HepG2 (cell line): ENCODE data around the gene TFG. TPM values are rescaled to one million over a fixed set of nuclear protein-coding genes. Genes with fewer than 3 reads are reported as not detected.
A peak's percentile ranks its signal among the peaks of the same experiment; 100 is the strongest.

ENCODE experiments used
- ATAC-seq: fragments of 200-7000 bp; cut with Tn5 transposase; 3 replicates; pipeline ENCODE4 v1.9.1; 2020; ENCODE audit warnings: mild to moderate bottlenecking, moderate library complexity
- BruUV-seq: library from RNA; stranded (reverse); fragments of 400-500 nt; replicated peaks from 2 replicates; lab custom pipeline; 2021; lab: Mats Ljungman, UMichigan
- CTCF ChIA-PET: fragments of 300-600 bp; formaldehyde crosslinking; extraction: SDS; loops from one replicate; lab custom pipeline; 2021; ENCODE audit warnings: low total read pairs, inconsistent platforms, low intra/inter-chr PET ratio; lab: Yijun Ruan, JAX
- POLR2A ChIA-PET: fragments of 350-600 bp; sonication (Branson Sonifier 250); formaldehyde crosslinking; loops from one replicate; lab custom pipeline; 2020; ENCODE audit warnings: antibody characterized with exemption, inconsistent platforms; lab: Yijun Ruan, JAX
- DNase-seq: peaks from one replicate; pipeline ENCODE4 v3.0.0-alpha.2; 2015; ENCODE audit warnings: low spot score
- FAIRE-seq: peaks from 3 replicates; lab custom pipeline; 2011; peaks lifted over from hg19 to GRCh38; lab: Jason Lieb, UNC
- H2AFZ ChIP-seq: one replicate; pipeline ENCODE4 v1.6.1; 2011; ENCODE audit warnings: low read length, inconsistent platforms
- H3K27ac ChIP-seq: fragments of 300-600 bp; 3 replicates; pipeline ENCODE4 v1.8.0; 2011; ENCODE audit warnings: mixed run types, mild to moderate bottlenecking, mixed read lengths, low read length, inconsistent platforms; ENCODE audit not compliant: insufficient read depth; ENCODE audit errors: extremely low read length
- H3K27me3 ChIP-seq, 2 experiments: fragments of 200-600 bp in 1 of 2; 2 replicates in 1 of 2; 3 replicates in 1 of 2; pipeline versions ENCODE4 v1.6.0 to v1.8.0; 2011; ENCODE audit warnings: low read length in 2 of 2, mild to moderate bottlenecking in 2 of 2, moderate library complexity in 2 of 2, inconsistent platforms in 1 of 2; ENCODE audit not compliant: insufficient read depth in 2 of 2, control insufficient read depth in 1 of 2
- H3K36me3 ChIP-seq, 2 experiments: fragments of 200-600 bp in 1 of 2; replicated peaks in 1 of 2; 2 replicates in 1 of 2; 3 replicates in 1 of 2; pipeline versions ENCODE4 v1.5.1 to v1.8.0; 2011; ENCODE audit warnings: low read length in 2 of 2, inconsistent platforms in 1 of 2; ENCODE audit not compliant: insufficient read depth in 2 of 2, control insufficient read depth in 1 of 2
- H3K4me1 ChIP-seq: 2 replicates; pipeline ENCODE4 v1.5.1; 2012; ENCODE audit warnings: low read length, inconsistent platforms; ENCODE audit not compliant: insufficient read depth
- H3K4me2 ChIP-seq: 2 replicates; pipeline ENCODE4 v1.6.0; 2011; ENCODE audit warnings: low read depth, low read length, inconsistent platforms
- H3K4me3 ChIP-seq, 3 experiments: fragments of 200-600 bp in 1 of 3; sonication (generic), shearing (Covaris generic) in 1 of 3; replicated peaks in 1 of 3; 2 replicates each; pipeline ENCODE4 v1.5.1; 2011 to 2016; ENCODE audit warnings: low read length in 3 of 3, inconsistent platforms in 2 of 3, low read depth in 2 of 3, mild to moderate bottlenecking in 2 of 3, control low read depth in 1 of 3, mixed read lengths in 1 of 3; ENCODE audit not compliant: insufficient read depth in 1 of 3
- H3K79me2 ChIP-seq: one replicate; pipeline ENCODE4 v1.6.1; 2011; ENCODE audit warnings: low read length, inconsistent platforms; ENCODE audit not compliant: insufficient read depth
- H3K9ac ChIP-seq: 2 replicates; pipeline ENCODE4 v1.6.0; 2011; ENCODE audit warnings: mild to moderate bottlenecking, low read depth, low read length, inconsistent platforms; ENCODE audit not compliant: insufficient read depth
- H3K9me3 ChIP-seq: 2 replicates; pipeline ENCODE4 v1.5.1; 2012; ENCODE audit warnings: mild to moderate bottlenecking, low read length
- H4K20me1 ChIP-seq: 2 replicates; pipeline ENCODE4 v1.6.0; 2011; ENCODE audit warnings: inconsistent platforms, mild to moderate bottlenecking, low read length, moderate library complexity; ENCODE audit not compliant: insufficient read depth
- ISL2 ChIP-seq: sonication (generic); formaldehyde crosslinking; IDR thresholded peaks from 2 replicates; pipeline ENCODE4 v1.5.0; 2020; ENCODE audit warnings: missing genetic modification reagents
- MAX ChIP-seq: IDR thresholded peaks from 2 replicates; pipeline ENCODE4 v1.6.1; 2012; ENCODE audit warnings: inconsistent platforms
- NBN ChIP-seq: fragments of 450-650 bp; conservative IDR thresholded peaks from 2 replicates; pipeline ENCODE4 v1.6.1; 2017
- TRIM22 ChIP-seq: fragments of 450-650 bp; IDR thresholded peaks from 2 replicates; pipeline ENCODE4 v1.6.1; 2017
- ZKSCAN1 ChIP-seq: fragments of 150-350 bp; IDR thresholded peaks from 2 replicates; pipeline ENCODE4 v1.6.1; 2014; ENCODE audit warnings: low read length
- ZNF232 ChIP-seq: sonication (generic); formaldehyde crosslinking; IDR thresholded peaks from 2 replicates; pipeline ENCODE4 v1.4.0; 2020; ENCODE audit warnings: missing genetic modification reagents, borderline replicate concordance
- ZNF260 ChIP-seq: sonication (generic); formaldehyde crosslinking; IDR thresholded peaks from 2 replicates; pipeline ENCODE4 v1.4.0; 2020; ENCODE audit warnings: missing genetic modification reagents, low read depth, mild to moderate bottlenecking, borderline replicate concordance
- ZNF552 ChIP-seq: sonication (generic); formaldehyde crosslinking; IDR thresholded peaks from 2 replicates; pipeline ENCODE4 v1.9.0; 2022; ENCODE audit warnings: missing genetic modification reagents, mild to moderate bottlenecking, borderline replicate concordance
- ZNF570 ChIP-seq: sonication (generic); formaldehyde crosslinking; IDR thresholded peaks from 2 replicates; pipeline ENCODE4 v1.4.0; 2020; ENCODE audit warnings: mild to moderate bottlenecking, missing genetic modification reagents, borderline replicate concordance
- ZNF577 ChIP-seq: sonication (generic); formaldehyde crosslinking; IDR thresholded peaks from 2 replicates; pipeline ENCODE4 v1.4.0; 2020; ENCODE audit warnings: mild to moderate bottlenecking, low read depth, missing genetic modification reagents, borderline replicate concordance
- ZNF609 ChIP-seq: sonication (generic); formaldehyde crosslinking; IDR thresholded peaks from 2 replicates; pipeline ENCODE4 v1.4.0; 2020; ENCODE audit warnings: mild to moderate bottlenecking, missing genetic modification reagents, borderline replicate concordance
- ZNF687 ChIP-seq: sonication (generic); formaldehyde crosslinking; IDR thresholded peaks from 2 replicates; pipeline ENCODE4 v1.5.1; 2020; ENCODE audit warnings: mild to moderate bottlenecking, missing genetic modification reagents, moderate library complexity
- ZNF839 ChIP-seq: sonication (generic); formaldehyde crosslinking; IDR thresholded peaks from 2 replicates; pipeline ENCODE4 v1.4.0; 2020; ENCODE audit warnings: missing genetic modification reagents, mild to moderate bottlenecking, borderline replicate concordance
- ZNF850 ChIP-seq: sonication (generic); formaldehyde crosslinking; conservative IDR thresholded peaks from 2 replicates; pipeline ENCODE4 v1.9.0; 2021; ENCODE audit warnings: mild to moderate bottlenecking, missing genetic modification reagents
- ZSCAN12 ChIP-seq: sonication (generic); formaldehyde crosslinking; IDR thresholded peaks from 2 replicates; pipeline ENCODE4 v1.9.0; 2021; ENCODE audit warnings: mild to moderate bottlenecking, missing genetic modification reagents
- WGBS: methylation state at CpG from one replicate; pipeline ENCODE4 v1.1.6; 2017; ENCODE audit warnings: low lambda C conversion rate; 5-methylcytosine and 5-hydroxymethylcytosine counted together
- in situ Hi-C: cut with HindIII; loops from 2 replicates; pipeline ENCODE4 v1.10.0; 2017; ENCODE audit warnings: low pct_unique_long_range_greater_than_20kb; ENCODE audit not compliant: extremely low pct_ligation_motif_present
- intact Hi-C: fragments of 100-400 bp; cut with micrococcal nuclease; formaldehyde crosslinking; loops from one replicate; pipeline ENCODE4 v1.10.0; 2022; ENCODE audit not compliant: unreplicated experiment
- polyA plus RNA-seq, 8 experiments: library from polyadenylated mRNA; depleted of rRNA in 3 of 8; stranded (reverse) in 7 of 8; unstranded in 1 of 8; fragments of >200 nt; fragmentation: Illumina TruSeq in 4 of 8; extraction: Trizol in 4 of 8; gene quantifications; 2 replicates each; pipeline versions ENCODE4 v1.2.1 to v1.2.3, GENCODE V29; 2011 to 2016; ENCODE audit warnings: low read depth in 4 of 8, missing spikeins in 1 of 8, mixed read lengths in 1 of 8; ENCODE audit not compliant: insufficient read depth in 1 of 8
- total RNA-seq, 5 experiments: library from RNA; depleted of rRNA; stranded (reverse); fragments of >200 nt; fragmentation: Illumina TruSeq; extraction: Trizol; gene quantifications; 2 replicates each; pipeline ENCODE4 v1.2.3, GENCODE V29; 2016; ENCODE audit warnings: low read depth in 1 of 5

The TFG gene
- total and polyA plus RNA-seq, 2 of the 13 experiments (the other 11 are each of a cell fraction or from before 2014, with no cell fraction given), result 53.6 to 71.7 TPM

GRCh38 chr3:100708644-100708988 lies 678 bp upstream of the TFG start:
- TSS peak; percentile 98 for BruUV-seq
- peak overlapping the region; percentile 70 for H3K9ac ChIP-seq
- peaks cover 38% of the 10 kb centered on the region for H3K79me2 ChIP-seq
- DNase-seq, result peak; percentile 3
- ATAC-seq, result no peak
- H3K4me1 ChIP-seq, result peaks cover 39% of the 10 kb centered on the region
- POLR2A ChIA-PET, result interaction anchor here (0.8 to 1.8 kb wide), 4 partner anchors 10 to 307 kb away, joined by 3 to 5 read pairs (median 4); partner anchors contain the start of gene LNP1
- H3K4me3 ChIP-seq, result peak overlapping the region; percentile 53 to 82 (median 60)
- no peaks in the 10 kb centered on the region for H3K9me3 ChIP-seq
- FAIRE-seq, result no peak
- WGBS, result 67% methylated on average over 3 of the region's 3 CpGs
- 0 out of 5 replicates have a peak, but pooled peaks cover 0 to 8% of the 10 kb centered on the region in 2 experiments for H3K36me3 ChIP-seq
- H3K27ac ChIP-seq, result peak overlapping the region; percentile 95
- H2AFZ ChIP-seq, result peak overlapping the region; percentile 86
- in situ Hi-C loops (loop anchor here (25.0 kb wide), 3 partner anchors 96 to 896 kb away; partner anchors contain the start of genes ADGRG7 and CMSS1), intact Hi-C loops (no loop called here)
- H3K4me2 ChIP-seq, result peak overlapping the region; percentile 90
- H3K27me3 ChIP-seq, result peaks cover 0 to 2% of the 10 kb centered on the region in 2 experiments; a peak in 1 of 5 replicates
- H4K20me1 ChIP-seq, result peaks cover 18% of the 10 kb centered on the region
- CTCF ChIA-PET, result no interaction called here
- TF ChIP-seq TRIM22 (no peak), ZSCAN12 (CRISPR knock-in tag) (no peak), ZNF260 (CRISPR knock-in tag) (no peak), ZNF577 (no peak), MAX (no peak), ZNF839 (CRISPR knock-in tag) (no peak), ZNF687 (no peak), ZNF850 (CRISPR knock-in tag) (no peak), ZNF570 (CRISPR knock-in tag) (no peak), ISL2 (CRISPR knock-in tag) (no peak), ZNF232 (no peak), NBN (no peak), ZNF609 (CRISPR knock-in tag) (no peak), ZKSCAN1 (no peak), ZNF552 (no peak)
